GM20000 (cell line): ENCODE measurements around the gene TLR3.

ENCODE experiments used
- DNase-seq: peaks from one replicate; pipeline ENCODE4 v3.0.0; 2012; ENCODE audit warnings: low spot score
- CTCF ChIP-seq: IDR thresholded peaks from 2 replicates; pipeline ENCODE4 v1.5.1; 2012; ENCODE audit warnings: mild to moderate bottlenecking, control low read depth; ENCODE audit errors: extremely low read depth, missing control alignments

TLR3 gene

GRCh38 chr4:186078981-186079638 lies 10.2 kb downstream of the TLR3 start:
- no peak for TF ChIP-seq CTCF
- DNase-seq = no peak

DNA sequence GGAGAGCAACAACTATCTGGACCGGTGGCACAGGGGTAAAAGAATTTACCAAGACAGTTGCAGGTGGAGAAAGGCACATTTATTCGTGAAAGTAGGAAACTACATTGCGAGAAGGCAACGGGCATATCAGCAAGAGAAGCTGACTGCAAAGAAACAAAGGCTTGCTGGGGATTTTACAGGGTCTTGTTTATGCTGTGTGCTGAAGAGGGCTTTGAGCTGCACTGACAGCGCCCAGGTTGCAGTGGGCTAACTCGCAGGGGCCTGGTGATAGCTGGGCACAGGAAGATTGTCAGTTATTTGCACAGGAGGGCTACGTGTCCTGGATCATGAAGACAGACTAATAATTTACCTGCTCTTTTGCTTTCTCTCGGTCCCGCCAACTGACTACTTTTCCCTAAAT lies 10.7 kb downstream of the TLR3 start:
- DNase-seq = no peak
- TF ChIP-seq CTCF = no peak

DNA sequence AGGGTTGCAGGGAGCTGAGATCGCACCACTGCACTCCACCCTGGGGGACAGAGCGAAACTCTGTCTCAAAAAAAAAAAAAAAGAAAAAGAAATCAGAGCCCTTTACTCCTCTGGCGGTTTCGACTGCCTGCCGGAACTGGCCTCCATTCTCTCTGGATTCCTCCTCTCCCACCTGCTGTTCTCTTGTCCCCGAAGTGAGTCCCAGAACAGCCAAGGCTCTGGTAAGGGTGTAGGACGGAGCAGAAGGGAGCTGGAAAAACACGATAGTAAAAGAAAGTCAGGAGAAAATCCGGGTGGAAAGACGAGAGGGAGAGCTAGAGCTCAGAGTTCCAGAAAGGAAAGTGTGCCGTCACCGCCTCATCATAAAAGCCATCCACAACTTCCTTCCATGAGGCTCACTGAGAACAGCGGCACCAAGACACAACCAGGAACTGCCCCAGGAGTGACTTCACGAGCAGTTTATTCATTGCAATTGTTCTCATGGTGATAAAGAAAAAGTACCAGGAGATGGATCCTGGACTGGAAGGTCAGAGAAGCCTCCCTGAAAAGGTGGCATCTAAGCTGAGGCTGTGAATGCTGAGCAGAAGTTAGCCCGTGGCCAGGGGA lies 12.3 kb downstream of the TLR3 start:
- no peak for DNase-seq
- TF ChIP-seq CTCF = no peak

GRCh38 chr4:186082221-186082620 lies 13.3 kb downstream of the TLR3 start:
- DNase-seq = no peak
- TF ChIP-seq CTCF = no peak

GRCh38 chr4:186088523-186088922 lies 19.6 kb downstream of the TLR3 start:
- no peak for DNase-seq
- TF ChIP-seq CTCF = no peak

GRCh38 chr4:186092296-186092695 lies 23.3 kb downstream of the TLR3 start:
- DNase-seq = no peak
- no peak for TF ChIP-seq CTCF

DNA sequence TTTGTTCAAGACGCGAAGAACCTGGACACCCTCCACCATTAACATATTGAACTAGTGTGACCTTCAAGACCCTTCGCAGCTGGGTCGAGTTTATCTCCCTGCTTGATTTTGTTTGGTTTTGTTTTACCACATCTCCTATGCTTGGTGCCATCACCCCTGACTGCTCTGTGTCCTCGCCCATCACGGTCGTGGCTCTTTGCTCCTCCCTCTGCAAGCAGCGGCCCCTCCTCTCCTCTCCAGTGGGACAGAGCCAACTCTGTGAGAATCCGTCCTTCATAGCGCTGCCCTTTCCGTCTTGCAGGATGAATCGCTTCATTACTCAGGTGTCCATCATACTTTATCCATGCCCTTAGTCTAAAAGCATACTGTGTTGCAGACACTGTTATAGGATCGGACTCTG lies 26.4 kb downstream of the TLR3 start:
- DNase-seq = no peak
- TF ChIP-seq CTCF = no peak
